Thymus (tissue), 11 donors: ENCODE data around the gene OTOF. TPM values are rescaled to one million over a fixed set of nuclear protein-coding genes. Genes with fewer than 3 reads are reported as not detected.

Experiments used
- DNase-seq, 9 donors: peaks; one replicate each; pipeline ENCODE4 v3.0.0-alpha.2; 2013; ENCODE audit warnings: low spot score in 9 of 9, low read depth in 6 of 9, missing footprints in 1 of 9
- H3K27ac ChIP-seq, 2 donors: one replicate each; pipeline ENCODE4 v1.5.1; 2013; ENCODE audit warnings: control low read depth in 1 of 2, low read depth in 1 of 2, low read length in 1 of 2, mild to moderate bottlenecking in 1 of 2, moderate library complexity in 1 of 2
- H3K27me3 ChIP-seq, 2 donors: one replicate each; pipeline ENCODE4 v1.5.1; 2013; ENCODE audit warnings: low read length in 1 of 2; ENCODE audit not compliant: control insufficient read depth in 2 of 2, insufficient read depth in 1 of 2
- H3K36me3 ChIP-seq, 2 donors: one replicate each; pipeline ENCODE4 v1.5.1; 2013; ENCODE audit warnings: low read length in 1 of 2, mild to moderate bottlenecking in 1 of 2, moderate library complexity in 1 of 2; ENCODE audit not compliant: control insufficient read depth in 2 of 2, insufficient read depth in 2 of 2
- H3K4me1 ChIP-seq, 2 donors: one replicate each; pipeline ENCODE4 v1.5.1; 2013; ENCODE audit warnings: low read length in 2 of 2; ENCODE audit not compliant: control insufficient read depth in 2 of 2, insufficient read depth in 2 of 2
- H3K4me3 ChIP-seq, 2 donors: one replicate each; pipeline ENCODE4 v1.5.1; 2013; ENCODE audit warnings: low read length in 2 of 2, control low read depth in 1 of 2, mild to moderate bottlenecking in 1 of 2
- H3K9me3 ChIP-seq, 2 donors: one replicate each; pipeline ENCODE4 v1.5.1; 2013; ENCODE audit warnings: low read length in 1 of 2, mild to moderate bottlenecking in 1 of 2; ENCODE audit not compliant: control insufficient read depth in 2 of 2, insufficient read depth in 1 of 2
- WGBS: extraction: QIAGEN DNeasy Blood & Tissue Kit; methylation state at CpG from one replicate; pipeline ENCODE4 v1.1.7; 2013; 5-methylcytosine and 5-hydroxymethylcytosine counted together
- polyA plus RNA-seq: library from polyadenylated mRNA; stranded (reverse); fragments of 200-250 nt; gene quantifications from one replicate; pipeline ENCODE4 v1.2.3, GENCODE V29; 2013
- total RNA-seq: library from RNA; stranded (reverse); fragments of 120-200 nt; gene quantifications from one replicate; pipeline ENCODE4 v1.2.4, GENCODE V29; 2013
- donor health status: healthy.

Gene OTOF
- total and polyA plus RNA-seq, 2 donors: 0.42 to 0.71 TPM

- H3K27me3 ChIP-seq: no peaks in the 10 kb centered on the region
- 90% methylated on average over 10 of the region's 10 CpGs for WGBS
- H3K27ac ChIP-seq: no peak overlapping the region
- H3K9me3 ChIP-seq: peaks cover 3 to 6% of the 10 kb centered on the region in 2 donors
- no peak overlapping the region for H3K4me3 ChIP-seq
- no peaks in the 10 kb centered on the region for H3K4me1 ChIP-seq
- no peaks in the 10 kb centered on the region for H3K36me3 ChIP-seq
- no peak for DNase-seq
Observed at GRCh38 chr2:26465981-26466471, 11.9 kb downstream of the OTOF start.

- no peaks in the 10 kb centered on the region for H3K4me1 ChIP-seq
- no peak overlapping the region for H3K4me3 ChIP-seq
- no peaks in the 10 kb centered on the region for H3K27me3 ChIP-seq
- H3K9me3 ChIP-seq: peaks cover 3 to 6% of the 10 kb centered on the region in 2 donors
- WGBS: 94% methylated on average over 11 of the region's 11 CpGs
- H3K27ac ChIP-seq: no peak overlapping the region
- H3K36me3 ChIP-seq: no peaks in the 10 kb centered on the region
- no peak for DNase-seq
Observed at GRCh38 chr2:26465266-26465925, 12.5 kb downstream of the OTOF start.

- Histone ChIP-seq H3K4me3 (no peak overlapping the region), H3K27ac (no peak overlapping the region)
Observed at GRCh38 chr2:26464390-26465265, 13.3 kb downstream of the OTOF start.

GRCh38 chr2:26463244-26464192 is 14.4 kb downstream of the OTOF start:
- 95% methylated on average over 25 of the region's 25 CpGs for WGBS
- DNase-seq: no peak
- H3K4me3 ChIP-seq: no peak overlapping the region
- no peaks in the 10 kb centered on the region for H3K4me1 ChIP-seq
- no peak overlapping the region for H3K27ac ChIP-seq
- H3K9me3 ChIP-seq: no peaks in the 10 kb centered on the region
- no peaks in the 10 kb centered on the region for H3K27me3 ChIP-seq
- no peaks in the 10 kb centered on the region for H3K36me3 ChIP-seq

More at GRCh38 chr2:26464390-26465265, 13.3 kb downstream of the OTOF start:
- Histone ChIP-seq H3K27me3 (no peaks in the 10 kb centered on the region), H3K9me3 (peaks cover 3 to 4% of the 10 kb centered on the region in 2 donors), H3K4me1 (no peaks in the 10 kb centered on the region), H3K36me3 (no peaks in the 10 kb centered on the region)
- WGBS: 96% methylated on average over 14 of the region's 14 CpGs
- no peak for DNase-seq

- DNase-seq: no peak
- no peaks in the 10 kb centered on the region for H3K27me3 ChIP-seq
- H3K36me3 ChIP-seq: no peaks in the 10 kb centered on the region
- no peak overlapping the region for H3K27ac ChIP-seq
- no peak overlapping the region for H3K4me3 ChIP-seq
- H3K9me3 ChIP-seq: no peaks in the 10 kb centered on the region
- no peaks in the 10 kb centered on the region for H3K4me1 ChIP-seq
- 97% methylated on average over 14 of the region's 14 CpGs for WGBS
Observed at GRCh38 chr2:26462511-26463243, 15.2 kb downstream of the OTOF start.

- H3K4me3 ChIP-seq: no peak overlapping the region
- no peaks in the 10 kb centered on the region for H3K4me1 ChIP-seq
- H3K27ac ChIP-seq: no peak overlapping the region
- WGBS: 95% methylated on average over 6 of the region's 6 CpGs
- no peak for DNase-seq
- H3K27me3 ChIP-seq: no peaks in the 10 kb centered on the region
- H3K9me3 ChIP-seq: no peaks in the 10 kb centered on the region
- H3K36me3 ChIP-seq: no peaks in the 10 kb centered on the region
Observed at GRCh38 chr2:26462100-26462499, 15.8 kb downstream of the OTOF start.

GRCh38 chr2:26461601-26462023 is 16.3 kb downstream of the OTOF start:
- H3K9me3 ChIP-seq: no peaks in the 10 kb centered on the region
- H3K27ac ChIP-seq: no peak overlapping the region
- no peak overlapping the region for H3K4me3 ChIP-seq
- no peaks in the 10 kb centered on the region for H3K4me1 ChIP-seq
- no peaks in the 10 kb centered on the region for H3K27me3 ChIP-seq
- 97% methylated on average over 19 of the region's 19 CpGs for WGBS
- no peaks in the 10 kb centered on the region for H3K36me3 ChIP-seq
- no peak for DNase-seq

GRCh38 chr2:26460613-26461031 is 17.3 kb downstream of the OTOF start:
- Histone ChIP-seq H3K27ac (no peak overlapping the region), H3K27me3 (no peaks in the 10 kb centered on the region), H3K4me3 (no peak overlapping the region), H3K9me3 (no peaks in the 10 kb centered on the region), H3K36me3 (no peaks in the 10 kb centered on the region), H3K4me1 (no peaks in the 10 kb centered on the region)
- WGBS: 97% methylated on average over 19 of the region's 19 CpGs
- no peak for DNase-seq
